K562 (cell line): Measurements from ENCODE around the gene AHNAK. TPM values are rescaled to one million over a fixed set of nuclear protein-coding genes. Genes with fewer than 3 reads are reported as not detected.
"Not testable (repeated sequence)": the region's sequence is repeated elsewhere in the genome, so short reads cannot be mapped to it uniquely, and the experiment has no call there.

Experiments used
- ATAC-seq: fragments of 200-7000 bp; cut with Tn5 transposase; 3 replicates; pipeline ENCODE4 v1.9.1; 2020; ENCODE audit warnings: moderate library complexity
- BruUV-seq: library from RNA; stranded (reverse); fragments of 400-500 nt; replicated peaks from 2 replicates; lab custom pipeline; 2021; lab: Mats Ljungman, UMichigan
- CTCF ChIA-PET: fragments of 300-600 bp; formaldehyde crosslinking; extraction: SDS; loops from one replicate; lab custom pipeline; 2021; ENCODE audit warnings: low intra/inter-chr PET ratio; lab: Yijun Ruan, JAX
- POLR2A ChIA-PET: fragments of 300-600, 350-650 bp; sonication (Branson Sonifier 250); formaldehyde crosslinking; extraction: SDS; loops from one replicate; lab custom pipeline; 2021; ENCODE audit warnings: antibody characterized with exemption, inconsistent platforms; lab: Yijun Ruan, JAX
- DNase-seq, 4 experiments: peaks; one replicate each; pipeline versions ENCODE4 v3.0.0 to v3.0.0-alpha.2; 2011 to 2018; ENCODE audit warnings: low spot score in 3 of 4, mixed read lengths in 3 of 4; ENCODE audit errors: extremely low read depth in 1 of 4
- FAIRE-seq: peaks from 2 replicates; lab custom pipeline; 2011; peaks lifted over from hg19 to GRCh38; lab: Jason Lieb, UNC
- H2AFZ ChIP-seq: 2 replicates; pipeline ENCODE4 v1.6.0; 2011; ENCODE audit warnings: low read depth, low read length, control low read depth, inconsistent platforms
- H3K27ac ChIP-seq: fragments of 200-600 bp; 3 replicates; pipeline ENCODE4 v1.8.0; 2011; ENCODE audit warnings: low read depth, mild to moderate bottlenecking, control low read depth, inconsistent platforms, low read length, moderate library complexity, mixed read lengths; ENCODE audit errors: extremely low read depth
- H3K27me3 ChIP-seq, 2 experiments: fragments of 300-600 bp in 1 of 2; 2 replicates in 1 of 2; 3 replicates in 1 of 2; pipeline versions ENCODE4 v1.6.0 to v1.8.0; 2011; ENCODE audit warnings: inconsistent platforms in 2 of 2, low read length in 2 of 2, mild to moderate bottlenecking in 1 of 2, mixed read lengths in 1 of 2, moderate library complexity in 1 of 2; ENCODE audit not compliant: control insufficient read depth in 2 of 2, insufficient read depth in 2 of 2
- H3K36me3 ChIP-seq: fragments of 300-600 bp; 3 replicates; pipeline ENCODE4 v1.8.0; 2011; ENCODE audit warnings: mild to moderate bottlenecking, low read length, inconsistent platforms; ENCODE audit not compliant: control insufficient read depth, insufficient read depth
- H3K4me1 ChIP-seq, 2 experiments: fragments of 200-600 bp in 1 of 2; replicated peaks in 1 of 2; 2 replicates in 1 of 2; 3 replicates in 1 of 2; pipeline versions ENCODE4 v1.5.1 to v1.8.0; 2011; ENCODE audit warnings: inconsistent platforms in 2 of 2, low read length in 2 of 2, mild to moderate bottlenecking in 1 of 2, mixed read lengths in 1 of 2, moderate library complexity in 1 of 2; ENCODE audit not compliant: control insufficient read depth in 2 of 2, insufficient read depth in 2 of 2
- H3K4me2 ChIP-seq: 2 replicates; pipeline ENCODE4 v1.6.1; 2011; ENCODE audit warnings: low read length, control low read depth, inconsistent platforms, mixed read lengths; ENCODE audit not compliant: insufficient read depth
- H3K4me3 ChIP-seq: fragments of 200-600 bp; sonication (generic), shearing (Covaris generic); 2 replicates; pipeline ENCODE4 v1.5.1; 2016; ENCODE audit warnings: control low read depth, inconsistent platforms
- H3K79me2 ChIP-seq: fragments of 200-600 bp; 3 replicates; pipeline ENCODE4 v1.8.0; 2011; ENCODE audit warnings: low read length, inconsistent platforms; ENCODE audit not compliant: control insufficient read depth, insufficient read depth
- H3K9ac ChIP-seq, 2 experiments: 2 replicates each; pipeline versions ENCODE4 v1.6.0 to v1.6.1; 2011; ENCODE audit warnings: low read depth in 2 of 2, low read length in 2 of 2, control low read depth in 1 of 2, inconsistent platforms in 1 of 2, mild to moderate bottlenecking in 1 of 2, mixed read lengths in 1 of 2; ENCODE audit not compliant: insufficient read depth in 1 of 2
- H3K9me1 ChIP-seq: one replicate; pipeline ENCODE4 v1.6.0; 2011; ENCODE audit warnings: inconsistent platforms, mild to moderate bottlenecking, low read length, moderate library complexity; ENCODE audit not compliant: control insufficient read depth, insufficient read depth
- H3K9me3 ChIP-seq: replicated peaks from 2 replicates; pipeline ENCODE4 v1.5.1; 2011; ENCODE audit warnings: low read depth, low read length, inconsistent platforms; ENCODE audit not compliant: control insufficient read depth, insufficient read depth
- H4K20me1 ChIP-seq: replicated peaks from 2 replicates; pipeline ENCODE4 v1.6.1; 2011; ENCODE audit warnings: low read length, inconsistent platforms, mixed read lengths; ENCODE audit not compliant: control insufficient read depth, insufficient read depth
- HMG20B ChIP-seq: fragments of 250-450 bp; sonication (Bioruptor Pico); IDR thresholded peaks from 2 replicates; pipeline ENCODE4 v1.5.0; 2021; ENCODE audit warnings: mild to moderate bottlenecking
- MED1 ChIP-seq: sonication (generic); formaldehyde crosslinking; IDR thresholded peaks from 2 replicates; pipeline ENCODE4 v1.8.1; 2023; ENCODE audit warnings: missing genetic modification reagents, borderline replicate concordance
- PCBP2 ChIP-seq: fragments of 200-400 bp; formaldehyde crosslinking; IDR thresholded peaks from 2 replicates; pipeline ENCODE4 v1.6.1; 2018; ENCODE audit warnings: low read length, low read depth, mild to moderate bottlenecking, moderate library complexity; ENCODE audit not compliant: poor library complexity, severe bottlenecking
- SUPT5H ChIP-seq: fragments of 450-650 bp; IDR thresholded peaks from 2 replicates; pipeline ENCODE4 v1.6.1; 2016
- ZNF347 ChIP-seq: fragments of 450-650 bp; formaldehyde crosslinking; IDR thresholded peaks from 2 replicates; pipeline ENCODE4 v1.4.0; 2020; ENCODE audit warnings: low read depth, mild to moderate bottlenecking, moderate library complexity
- ZNF444 ChIP-seq: fragments of 250-450 bp; sonication (Bioruptor Pico); IDR thresholded peaks from 2 replicates; pipeline ENCODE4 v1.4.0; 2020; ENCODE audit warnings: mild to moderate bottlenecking, moderate library complexity
- WGBS: fragments of 100-300 bp; shearing (Covaris generic); methylation state at CpG from one replicate; pipeline ENCODE4 v1.1.6; 2016; ENCODE audit warnings: low coverage, mixed read lengths; ENCODE audit not compliant: insufficient coverage; ENCODE audit errors: missing lambda C conversion rate; 5-methylcytosine and 5-hydroxymethylcytosine counted together
- in situ Hi-C: fragments of 300-500 bp; cut with MboI; formaldehyde crosslinking; loops from 4 replicates; pipeline ENCODE4 v1.15.0; 2018; ENCODE audit warnings: inconsistent platforms, mixed read lengths
- intact Hi-C: fragments of 100-400 bp; cut with micrococcal nuclease; formaldehyde crosslinking; loops from 2 replicates; pipeline ENCODE4 v1.14.2; 2022
- polyA plus RNA-seq, 8 experiments: library from polyadenylated mRNA; depleted of rRNA in 4 of 8; stranded (reverse) in 5 of 8; unstranded in 3 of 8; fragments of >200 nt; fragmentation: Nextera tagmentation in 2 of 8; fragmentation: Illumina TruSeq in 1 of 8; extraction: Ambion mirVana in 2 of 8; extraction: Trizol in 1 of 8; gene quantifications; 2 replicates each; pipeline versions ENCODE4 v1.2.1 to v1.2.3, GENCODE V29; 2011 to 2014; ENCODE audit warnings: inconsistent platforms in 1 of 8, missing spikeins in 1 of 8
- total RNA-seq, 7 experiments: library from RNA; depleted of rRNA in 6 of 7; stranded (reverse); fragments of >200 nt in 6 of 7; fragmentation: Illumina TruSeq in 2 of 7; extraction: Trizol in 2 of 7; gene quantifications; 2 replicates each; pipeline versions ENCODE4 v1.2.1 to v1.2.3, GENCODE V29; 2011 to 2021; ENCODE audit warnings: low replicate concordance in 1 of 7

AHNAK gene
- total and polyA plus RNA-seq, 9 of the 15 experiments (the other 6 are each of a cell fraction or from before 2014, with no cell fraction given), result 1.5 to 89.7 (median 45.0) TPM

DNA sequence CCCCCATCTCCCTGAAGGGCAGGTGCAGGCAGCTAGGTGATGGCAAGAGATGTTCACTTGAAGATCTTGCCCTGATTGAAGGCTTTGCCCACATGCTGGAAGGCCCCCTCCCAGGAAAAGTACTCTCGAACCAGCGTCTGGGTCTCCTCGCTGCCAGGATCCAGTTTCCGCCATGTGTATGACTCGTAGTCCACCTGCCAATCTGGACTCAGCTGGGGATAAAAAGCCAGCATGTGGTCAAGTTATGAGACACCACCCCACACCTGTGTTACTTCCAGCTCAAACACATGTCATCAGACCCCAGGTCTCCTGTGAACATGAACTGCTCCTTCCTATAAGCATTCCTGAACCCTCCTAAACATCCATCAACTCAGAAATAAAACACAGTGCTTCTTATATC lies 13.0 kb upstream of the AHNAK start:
- peaks cover 44 to 46% of the 10 kb centered on the region in 2 experiments for H3K4me1 ChIP-seq
- H3K79me2 ChIP-seq, result peaks cover 27% of the 10 kb centered on the region
- in situ Hi-C loops, result loop anchor here (5.0 to 10.0 kb wide), 2 partner anchors 137 to 165 kb away; no protein-coding TSS in a partner anchor

DNA sequence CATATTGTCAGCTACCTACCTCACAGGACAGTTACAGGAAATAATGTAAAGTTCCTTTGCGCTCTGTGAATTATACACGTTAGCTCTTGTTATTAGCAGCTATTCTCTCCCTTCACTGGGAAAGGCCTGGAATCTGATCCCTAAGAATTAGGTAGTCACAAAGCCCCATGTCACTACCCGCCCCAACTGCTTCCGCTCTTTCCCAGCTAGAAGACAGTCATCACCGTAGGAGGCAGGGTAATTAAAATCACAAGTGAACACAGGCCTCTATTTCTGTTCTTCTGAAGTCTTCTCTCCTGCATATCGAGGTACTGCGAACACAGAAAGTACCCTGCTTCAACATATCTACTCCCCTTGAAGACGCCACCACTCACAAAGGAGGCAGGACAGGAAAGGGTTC lies 12.6 kb upstream of the AHNAK start:
- Histone ChIP-seq H3K27me3 (no peaks in the 10 kb centered on the region), H3K9me3 (no peaks in the 10 kb centered on the region), H3K4me3 (no peak overlapping the region), H3K36me3 (peaks cover 77% of the 10 kb centered on the region), H3K79me2 (peaks cover 27% of the 10 kb centered on the region), H3K9me1 (no peaks in the 10 kb centered on the region), H3K27ac (no peak overlapping the region), H2AFZ (no peak overlapping the region), H3K9ac (no peak overlapping the region; a peak in 1 of 4 replicates), H3K4me1 (peaks cover 48 to 50% of the 10 kb centered on the region in 2 experiments), H3K4me2 (no peak overlapping the region), H4K20me1 (peaks cover 7% of the 10 kb centered on the region; the same call in 1 of the 2 replicates)
- no peak for TF ChIP-seq ZNF347
- 0 out of 2 replicates have a peak, but pooled peaks have one; percentile 58 for TF ChIP-seq SUPT5H
- no peak for TF ChIP-seq MED1
- TF ChIP-seq ZNF444 (CRISPR knock-in tag), result no peak
- no peak for TF ChIP-seq PCBP2
- no peak for TF ChIP-seq HMG20B
- in situ Hi-C loops, result loop anchor here (5.0 to 10.0 kb wide), 2 partner anchors 137 to 164 kb away; no protein-coding TSS in a partner anchor
- ChIA-PET POLR2A (interaction anchor here (0.5 to 3.1 kb wide), 8 partner anchors 12 to 226 kb away, joined by 3 to 15 read pairs (median 4); partner anchors contain the start of genes AHNAK and EEF1G), CTCF (interaction anchor here (0.6 to 3.9 kb wide), 3 partner anchors 134 to 790 kb away, joined by 3 to 48 read pairs (median 15); no protein-coding TSS in a partner anchor)
- intact Hi-C loops, result no loop called here
- no peak for DNase-seq
- 95% methylated on average over 7 of the region's 8 CpGs for WGBS
- no TSS peak for BruUV-seq
- FAIRE-seq, result no peak
- no peak for ATAC-seq

More for the DNA sequence above, 13.0 kb upstream of the AHNAK start:
- intact Hi-C loops, result loop anchor here (1.0 kb wide), 1 partner anchor 163 kb away; no protein-coding TSS in a partner anchor
- ChIA-PET CTCF (interaction anchor here (0.6 to 3.9 kb wide), 3 partner anchors 15 to 164 kb away, joined by 3 to 48 read pairs (median 15); no protein-coding TSS in a partner anchor), POLR2A (interaction anchor here (0.6 to 3.1 kb wide), 7 partner anchors 9 to 163 kb away, joined by 3 to 15 read pairs (median 7); partner anchors contain the start of genes AHNAK and EEF1G)
- peaks cover 77% of the 10 kb centered on the region for H3K36me3 ChIP-seq
- 87% methylated on average over 5 of the region's 5 CpGs for WGBS
- not testable (repeated sequence) for FAIRE-seq, H3K4me3 ChIP-seq, ATAC-seq, H3K4me2 ChIP-seq, H3K27me3 ChIP-seq, DNase-seq, H3K9ac ChIP-seq, H3K9me1 ChIP-seq, H4K20me1 ChIP-seq, H2AFZ ChIP-seq, H3K9me3 ChIP-seq, H3K27ac ChIP-seq
- TSS peak; percentile 99 for BruUV-seq
